Peyer's patch (tissue), 4 donors: Measurements from ENCODE around the gene SORCS3. TPM values are rescaled to one million over a fixed set of nuclear protein-coding genes. Genes with fewer than 3 reads are reported as not detected.
A peak's percentile ranks its signal among the peaks of the same experiment; 100 is the strongest.

Experiments used
- DNase-seq, 3 donors: peaks; one replicate each; pipeline ENCODE4 v3.0.0-alpha.2; 2017 to 2019
- H3K27ac ChIP-seq, 4 donors: fragments of 200-600 bp; sonication (generic); one replicate each; pipeline ENCODE4 v1.5.1; 2016 to 2019
- H3K27me3 ChIP-seq, 2 donors: fragments of 200-600 bp; sonication (generic); one replicate each; pipeline ENCODE4 v1.5.1; 2019
- H3K36me3 ChIP-seq, 3 donors: fragments of 200-600 bp; sonication (generic); one replicate each; pipeline ENCODE4 v1.5.1; 2016 to 2019
- H3K4me1 ChIP-seq, 4 donors: fragments of 200-600 bp; sonication (generic); one replicate each; pipeline ENCODE4 v1.5.1; 2016 to 2019
- H3K4me3 ChIP-seq, 4 donors: fragments of 200-600 bp; sonication (generic); 1 replicate in 3 of 4; 2 replicates in 1 of 4; pipeline ENCODE4 v1.5.1; 2016 to 2019; ENCODE audit warnings: mild to moderate bottlenecking in 1 of 4
- H3K9me3 ChIP-seq, 4 donors: fragments of 200-600 bp; sonication (generic); one replicate each; pipeline ENCODE4 v1.5.1; 2016 to 2019; ENCODE audit warnings: mild to moderate bottlenecking in 1 of 4
- POLR2A ChIP-seq, 2 donors: fragments of 450-650 bp; IDR thresholded peaks; one replicate each; pipeline ENCODE4 v1.5.1; 2017; ENCODE audit warnings: antibody characterized with exemption in 2 of 2, mild to moderate bottlenecking in 2 of 2, moderate library complexity in 2 of 2
- total RNA-seq, 4 donors: library from RNA; depleted of rRNA; stranded (reverse); fragments of >200 nt; gene quantifications; one replicate each; pipeline ENCODE4 v1.1.0, GENCODE V29; 2016
- TF ChIP-seq, protein P1 (sequence below), 6 experiments: fragments of 450-650 bp in 4 of 6; fragments of 200-600 bp in 2 of 6; sonication (generic) in 1 of 6; IDR thresholded peaks; one replicate each; pipeline ENCODE4 v1.5.1; 2017 to 2019; ENCODE audit warnings: antibody characterized with exemption in 6 of 6, mild to moderate bottlenecking in 3 of 6, moderate library complexity in 1 of 6

SORCS3 gene
- total RNA-seq, 4 donors from 2014 or later: 0.27 to 0.66 TPM; not detected in 2

DNA sequence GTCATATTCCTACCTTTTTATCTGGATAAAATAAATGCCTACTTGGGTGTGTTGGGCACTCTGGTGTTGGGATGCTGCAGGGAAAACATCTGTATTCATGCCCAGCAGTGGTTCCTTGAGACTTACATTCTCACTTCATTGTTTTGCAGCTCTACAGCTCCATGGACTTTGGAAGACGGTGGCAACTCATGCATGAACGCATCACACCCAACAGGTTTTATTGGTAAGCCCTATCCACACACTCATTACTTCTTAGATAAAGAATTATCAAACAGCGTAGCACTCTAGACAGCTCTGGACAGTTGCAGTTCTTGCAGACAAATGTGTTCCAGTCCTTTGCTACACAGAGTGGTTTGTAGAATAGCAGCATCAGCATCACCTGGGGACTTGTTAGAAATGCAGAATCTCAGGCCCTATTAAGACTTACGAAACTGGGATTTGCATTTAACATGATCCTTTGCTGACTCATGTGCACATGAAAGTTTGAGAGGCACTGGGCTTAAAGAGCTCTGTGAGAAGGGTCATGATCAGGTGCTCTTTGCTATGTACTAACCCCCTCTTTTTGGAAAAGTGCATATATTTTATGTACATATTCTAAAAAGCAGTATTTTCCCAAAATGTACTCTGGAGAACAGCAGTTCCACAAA lies 401.9 kb downstream of the SORCS3 start:
- H3K27ac ChIP-seq: no peak overlapping the region
- H3K36me3 ChIP-seq: no peaks in the 10 kb centered on the region
- no peak overlapping the region for H3K4me3 ChIP-seq
- H3K9me3 ChIP-seq: no peaks in the 10 kb centered on the region
- no peaks in the 10 kb centered on the region for H3K27me3 ChIP-seq
- TF ChIP-seq, protein P1, sequence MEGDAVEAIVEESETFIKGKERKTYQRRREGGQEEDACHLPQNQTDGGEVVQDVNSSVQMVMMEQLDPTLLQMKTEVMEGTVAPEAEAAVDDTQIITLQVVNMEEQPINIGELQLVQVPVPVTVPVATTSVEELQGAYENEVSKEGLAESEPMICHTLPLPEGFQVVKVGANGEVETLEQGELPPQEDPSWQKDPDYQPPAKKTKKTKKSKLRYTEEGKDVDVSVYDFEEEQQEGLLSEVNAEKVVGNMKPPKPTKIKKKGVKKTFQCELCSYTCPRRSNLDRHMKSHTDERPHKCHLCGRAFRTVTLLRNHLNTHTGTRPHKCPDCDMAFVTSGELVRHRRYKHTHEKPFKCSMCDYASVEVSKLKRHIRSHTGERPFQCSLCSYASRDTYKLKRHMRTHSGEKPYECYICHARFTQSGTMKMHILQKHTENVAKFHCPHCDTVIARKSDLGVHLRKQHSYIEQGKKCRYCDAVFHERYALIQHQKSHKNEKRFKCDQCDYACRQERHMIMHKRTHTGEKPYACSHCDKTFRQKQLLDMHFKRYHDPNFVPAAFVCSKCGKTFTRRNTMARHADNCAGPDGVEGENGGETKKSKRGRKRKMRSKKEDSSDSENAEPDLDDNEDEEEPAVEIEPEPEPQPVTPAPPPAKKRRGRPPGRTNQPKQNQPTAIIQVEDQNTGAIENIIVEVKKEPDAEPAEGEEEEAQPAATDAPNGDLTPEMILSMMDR (IDR thresholded peaks at IDR 0.05): no peak
- no peak for TF ChIP-seq POLR2A (IDR thresholded peaks at IDR 0.05)
- peak in 1 of 3 donors; percentile 76 for DNase-seq
- H3K4me1 ChIP-seq: peaks cover 0 to 8% (median 0%) of the 10 kb centered on the region in 4 donors

DNA sequence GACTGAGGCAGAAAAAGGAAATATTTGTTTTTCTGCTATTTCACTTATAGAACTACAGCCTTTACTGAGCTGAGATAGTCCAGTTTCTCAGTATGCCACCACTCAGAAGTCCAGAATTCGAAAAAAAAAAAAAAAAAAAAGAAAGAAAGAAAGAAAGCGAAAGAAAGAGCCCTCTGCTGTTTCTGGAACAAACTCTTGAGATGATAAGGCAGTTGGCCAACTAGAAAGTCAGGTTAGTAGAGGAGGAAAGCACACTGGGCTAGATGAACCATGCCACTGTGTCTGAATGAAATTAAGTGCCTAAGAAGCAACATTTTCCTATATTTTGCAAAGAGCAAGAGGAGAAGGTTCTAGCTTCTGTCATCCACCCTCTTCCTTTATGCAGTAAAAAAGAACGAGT lies 403.8 kb downstream of the SORCS3 start:
- DNase-seq: no peak
- Histone ChIP-seq H3K4me3 (no peak overlapping the region), H3K9me3 (no peaks in the 10 kb centered on the region), H3K36me3 (no peaks in the 10 kb centered on the region), H3K27me3 (no peaks in the 10 kb centered on the region), H3K27ac (no peak overlapping the region), H3K4me1 (peaks cover 0 to 8% (median 0%) of the 10 kb centered on the region in 4 donors)
- TF ChIP-seq, protein P1 (IDR thresholded peaks at IDR 0.05): no peak
- no peak for TF ChIP-seq POLR2A (IDR thresholded peaks at IDR 0.05)

DNA sequence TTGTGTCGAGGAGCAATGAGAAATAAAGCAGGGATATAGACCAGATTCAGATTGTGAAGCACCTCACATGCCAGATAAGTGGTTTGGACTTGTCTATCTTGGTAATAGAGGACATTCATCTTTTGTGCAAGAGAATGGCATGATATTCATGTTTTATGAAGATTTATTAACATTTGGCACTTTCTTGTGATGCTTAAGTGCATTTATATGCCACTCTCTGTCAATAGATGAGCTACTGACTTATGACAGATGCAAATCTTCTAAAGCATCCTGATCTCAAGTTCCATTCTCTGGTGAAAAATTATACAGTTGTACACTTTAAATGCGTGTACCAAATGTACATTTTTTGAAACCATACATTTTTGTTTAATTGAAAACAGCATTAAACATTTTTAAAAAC lies 415.3 kb downstream of the SORCS3 start:
- no peak overlapping the region for H3K27ac ChIP-seq
- TF ChIP-seq, protein P1 (IDR thresholded peaks at IDR 0.05): no peak
- TF ChIP-seq POLR2A (IDR thresholded peaks at IDR 0.05): no peak
- H3K4me1 ChIP-seq: no peaks in the 10 kb centered on the region

DNA sequence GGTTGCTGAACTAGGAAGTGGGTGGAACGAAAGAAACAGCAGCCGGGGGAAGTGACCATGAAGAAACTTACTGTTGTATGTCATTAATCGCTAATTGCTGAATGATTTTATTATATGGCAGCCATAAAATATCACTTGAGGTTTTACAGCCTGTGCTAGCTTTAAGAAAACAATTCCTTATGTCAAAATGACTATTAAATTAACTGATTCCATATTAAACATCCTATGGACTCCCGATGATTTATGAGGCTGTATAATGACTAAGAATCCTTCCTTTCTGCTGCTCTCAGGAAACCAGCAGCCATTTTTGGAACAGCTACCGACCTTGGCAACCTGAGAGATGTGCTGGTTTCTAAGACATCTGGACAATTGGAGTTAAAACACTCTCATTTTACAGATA lies 421.9 kb downstream of the SORCS3 start:
- H3K36me3 ChIP-seq: no peaks in the 10 kb centered on the region
- H3K27me3 ChIP-seq: no peaks in the 10 kb centered on the region
- TF ChIP-seq POLR2A (IDR thresholded peaks at IDR 0.05): no peak
- H3K27ac ChIP-seq: no peak overlapping the region
- no peak for DNase-seq
- no peaks in the 10 kb centered on the region for H3K4me1 ChIP-seq
- H3K9me3 ChIP-seq: no peaks in the 10 kb centered on the region
- H3K4me3 ChIP-seq: no peak overlapping the region

More for the DNA sequence above, 415.3 kb downstream of the SORCS3 start:
- no peaks in the 10 kb centered on the region for H3K9me3 ChIP-seq
- no peaks in the 10 kb centered on the region for H3K36me3 ChIP-seq
- no peak overlapping the region for H3K4me3 ChIP-seq
- no peaks in the 10 kb centered on the region for H3K27me3 ChIP-seq
- no peak for DNase-seq

DNA sequence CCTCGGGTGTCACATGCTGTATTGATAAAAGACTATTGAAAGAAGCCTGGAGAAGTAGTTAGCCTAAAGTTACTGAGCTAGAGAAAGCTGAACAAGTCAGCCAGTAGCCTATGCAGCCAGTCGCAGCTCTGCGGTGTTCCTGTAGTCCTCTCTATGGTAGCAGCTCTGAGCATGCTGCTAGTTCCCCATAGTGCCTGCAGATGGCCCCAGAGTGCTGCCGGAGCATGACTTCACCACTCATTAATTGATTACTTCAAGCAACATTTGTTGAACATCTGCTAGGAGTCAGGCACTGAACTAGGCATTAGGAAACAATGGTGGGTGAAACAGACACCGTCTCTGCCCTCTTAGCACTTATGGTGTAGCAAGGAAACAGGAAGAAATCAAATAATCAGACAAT lies 422.7 kb downstream of the SORCS3 start:
- no peaks in the 10 kb centered on the region for H3K27me3 ChIP-seq
- TF ChIP-seq, protein P1 (IDR thresholded peaks at IDR 0.05): peak in 4 of 6 experiments; percentile 34 to 91 (median 84)
- TF ChIP-seq POLR2A (IDR thresholded peaks at IDR 0.05): no peak
- no peaks in the 10 kb centered on the region for H3K9me3 ChIP-seq
- peak in 2 of 3 donors; percentile 67 to 79 for DNase-seq
- H3K27ac ChIP-seq: no peak overlapping the region
- no peaks in the 10 kb centered on the region for H3K36me3 ChIP-seq
- H3K4me1 ChIP-seq: no peaks in the 10 kb centered on the region
- no peak overlapping the region for H3K4me3 ChIP-seq

DNA sequence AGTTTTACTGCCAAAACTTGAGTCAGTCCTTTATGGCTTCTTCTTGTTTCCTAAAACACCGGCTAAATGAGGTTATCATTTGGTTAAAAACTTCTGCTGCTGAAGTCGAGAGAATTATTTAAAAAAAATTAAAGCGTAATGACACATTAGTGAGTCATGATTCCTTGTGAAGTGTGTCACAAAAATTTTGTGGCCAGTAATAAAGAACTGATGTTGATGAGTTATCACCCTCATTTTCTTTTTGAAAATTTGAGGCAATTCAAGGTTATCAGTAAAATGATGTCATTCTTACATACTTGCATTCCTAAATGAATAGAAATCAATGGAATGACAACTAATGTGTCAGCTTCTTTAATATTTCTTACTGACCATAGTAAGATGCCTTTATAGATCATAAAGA lies 427.4 kb downstream of the SORCS3 start:
- Histone ChIP-seq H3K27me3 (no peaks in the 10 kb centered on the region), H3K4me3 (no peak overlapping the region), H3K36me3 (no peaks in the 10 kb centered on the region), H3K4me1 (no peaks in the 10 kb centered on the region), H3K9me3 (no peaks in the 10 kb centered on the region), H3K27ac (no peak overlapping the region)
- TF ChIP-seq, protein P1 (IDR thresholded peaks at IDR 0.05): no peak
- no peak for TF ChIP-seq POLR2A (IDR thresholded peaks at IDR 0.05)
- no peak for DNase-seq
